Activated T-helper 1 cell treated with anti-CD3 and anti-CD28 coated beads, Interleukin-2, amount 50 U/mL, for 16 hours (primary cell): Measurements from ENCODE around the gene MYH13.

Source experiments
- DNase-seq, 2 donors: peaks; one replicate each; pipeline ENCODE4 v3.0.0-alpha.2; 2020; ENCODE audit warnings: low read depth in 1 of 2, low spot score in 1 of 2

The MYH13 gene

DNA sequence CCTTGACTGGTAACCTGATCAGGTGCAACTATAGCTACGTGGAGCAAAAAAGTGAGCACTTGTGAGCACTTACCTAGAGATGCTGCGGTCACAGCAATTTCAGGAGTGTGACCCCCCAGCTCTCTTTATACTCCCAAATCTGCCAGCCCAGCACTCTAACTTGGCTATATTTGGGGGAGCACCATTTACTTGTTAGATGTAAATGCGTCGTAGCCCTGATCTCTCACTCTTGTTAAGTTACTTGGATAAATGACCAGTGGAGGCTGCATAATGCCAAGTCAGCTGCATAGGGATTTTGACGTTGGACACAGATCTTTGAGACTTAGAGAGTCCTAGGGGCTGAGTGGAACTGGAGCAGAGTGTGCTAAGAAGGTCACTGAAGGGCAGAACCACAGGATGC, at the start of gene MYH13:
Gene MYH13 (minus strand): TSS at position 101 of the 400 bp plus-strand sequence. CDS start 8,476 bp downstream, outside the sequence.
- DNase-seq: no peak

GRCh38 chr17:10421900-10422542, 49.2 kb upstream of the MYH13 start, which contains the start of gene MYH8:
MYH8 (minus strand) TSS chr17:10421950; CDS start chr17:10420227, 1,723 bp downstream.
- DNase-seq: no peak

DNA sequence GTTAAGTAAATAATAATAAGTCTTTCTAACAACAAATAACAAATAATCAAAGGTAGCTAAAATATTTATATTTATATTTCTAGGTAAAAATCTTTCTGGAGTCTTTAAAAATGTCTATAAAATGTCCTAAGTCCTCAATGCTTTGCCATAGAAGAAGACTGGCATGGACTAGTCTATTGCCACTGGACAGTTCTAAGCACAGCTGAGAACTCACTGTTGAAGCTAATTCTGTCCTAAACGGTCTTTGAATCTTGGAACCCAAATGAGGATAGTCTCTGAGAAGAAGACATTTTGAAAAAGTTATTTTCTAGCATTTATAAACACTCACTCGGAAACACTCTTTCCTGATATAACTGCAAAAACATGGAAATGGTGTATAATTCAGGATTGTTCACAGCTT, 48.4 kb upstream of the MYH13 start:
- DNase-seq: no peak

GRCh38 chr17:10420811-10421210, 48.0 kb upstream of the MYH13 start:
- DNase-seq: no peak

DNA sequence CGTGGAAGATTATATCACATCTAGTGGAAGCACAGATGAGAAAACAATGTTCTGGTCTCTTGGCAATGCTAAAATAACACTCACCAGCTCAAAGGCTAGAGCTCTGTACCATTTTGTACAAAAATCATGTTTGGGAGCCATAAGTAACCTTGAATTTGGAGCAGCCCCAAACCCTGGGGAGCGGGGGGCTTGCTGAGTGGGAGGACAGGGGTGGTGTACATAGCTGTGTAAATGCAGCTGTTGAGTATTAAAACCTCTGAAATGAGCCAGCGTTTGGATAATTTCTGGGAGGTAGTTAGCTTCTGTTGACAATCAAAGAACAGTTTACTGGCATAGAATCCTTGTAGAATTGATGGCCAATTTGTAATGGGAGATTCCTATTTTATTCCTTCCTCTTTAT, 44.6 kb upstream of the MYH13 start:
- no peak for DNase-seq

GRCh38 chr17:10415161-10415560, 42.4 kb upstream of the MYH13 start:
- no peak for DNase-seq

DNA sequence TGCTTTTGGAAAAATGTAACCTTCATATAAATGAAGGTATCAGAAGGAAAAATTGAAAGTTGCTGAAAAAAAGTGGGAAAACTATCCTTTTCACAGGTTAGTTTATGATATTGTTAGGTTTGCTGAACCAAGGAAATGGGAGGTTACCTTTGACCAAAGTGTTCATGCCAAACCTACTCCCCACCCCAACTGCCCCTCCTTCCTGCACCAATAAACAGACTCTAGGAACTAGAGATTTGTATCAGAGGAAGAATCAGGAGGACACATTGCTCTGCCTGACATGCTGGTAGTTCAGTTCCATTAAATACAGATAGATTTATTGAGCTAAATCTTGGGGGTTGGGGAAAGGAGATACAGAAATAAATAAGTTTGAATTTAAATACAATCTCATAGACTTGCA, 30.8 kb upstream of the MYH13 start:
- no peak for DNase-seq

DNA sequence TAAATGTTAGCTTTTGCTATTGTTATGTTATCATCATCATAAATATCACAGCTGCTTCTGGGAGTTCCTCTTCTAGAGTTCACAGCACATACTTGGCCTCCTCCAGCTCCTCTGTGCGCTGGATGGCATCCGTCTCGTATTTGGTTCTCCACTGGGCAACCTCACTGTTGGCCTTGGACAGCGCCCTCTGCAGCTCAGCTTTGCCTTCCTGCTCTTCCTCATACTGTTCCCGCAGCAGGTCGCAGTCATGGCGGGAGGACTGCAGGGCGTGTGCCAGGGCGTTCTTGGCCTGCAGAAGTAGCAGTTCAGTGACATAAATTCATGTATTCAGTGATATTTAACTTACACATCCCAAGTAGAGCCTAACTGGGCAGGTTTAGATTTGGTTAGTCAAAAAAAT, 25.5 kb upstream of the MYH13 start:
- DNase-seq: no peak

DNA sequence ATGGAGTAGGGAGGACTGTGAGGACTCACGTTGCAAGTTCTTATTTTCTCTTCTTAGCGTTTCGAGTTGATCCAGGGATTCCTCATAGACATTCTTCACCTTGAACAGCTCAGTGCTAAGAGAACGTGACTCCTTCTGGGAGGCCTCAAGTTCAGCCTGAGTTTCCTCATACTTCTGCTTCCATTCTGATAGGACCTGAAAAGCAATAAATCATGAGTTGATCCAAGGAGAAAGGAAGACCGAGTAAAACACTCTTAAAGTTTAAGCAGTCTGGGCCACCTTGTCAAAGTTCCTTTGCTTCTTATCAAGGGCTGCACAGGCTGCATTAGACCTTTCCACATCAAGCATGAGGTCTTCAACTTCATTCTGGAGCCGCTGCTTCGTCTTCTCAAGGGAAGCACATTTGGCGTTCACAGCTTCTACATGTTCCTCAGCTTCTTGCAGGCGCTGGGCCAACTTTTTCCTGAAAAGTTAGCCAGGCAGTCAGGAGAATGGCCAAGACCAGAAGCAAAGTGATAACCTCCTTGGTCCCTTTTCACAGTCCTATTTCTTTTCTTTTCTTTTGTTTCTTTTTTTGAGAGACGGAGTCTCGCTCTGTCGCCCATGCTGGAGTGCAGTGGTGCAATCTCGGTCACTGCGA, 23.8 kb upstream of the MYH13 start:
- DNase-seq: no peak

GRCh38 chr17:10394201-10394887, 21.5 kb upstream of the MYH13 start:
- DNase-seq: no peak

GRCh38 chr17:10392880-10393279, 20.1 kb upstream of the MYH13 start:
- DNase-seq: no peak

GRCh38 chr17:10385871-10386270, 13.1 kb upstream of the MYH13 start:
- DNase-seq: no peak

GRCh38 chr17:10384175-10384574, 11.4 kb upstream of the MYH13 start:
- no peak for DNase-seq

- DNase-seq: no peak
Observed at GRCh38 chr17:10380631-10381408, 8.0 kb upstream of the MYH13 start.

DNA sequence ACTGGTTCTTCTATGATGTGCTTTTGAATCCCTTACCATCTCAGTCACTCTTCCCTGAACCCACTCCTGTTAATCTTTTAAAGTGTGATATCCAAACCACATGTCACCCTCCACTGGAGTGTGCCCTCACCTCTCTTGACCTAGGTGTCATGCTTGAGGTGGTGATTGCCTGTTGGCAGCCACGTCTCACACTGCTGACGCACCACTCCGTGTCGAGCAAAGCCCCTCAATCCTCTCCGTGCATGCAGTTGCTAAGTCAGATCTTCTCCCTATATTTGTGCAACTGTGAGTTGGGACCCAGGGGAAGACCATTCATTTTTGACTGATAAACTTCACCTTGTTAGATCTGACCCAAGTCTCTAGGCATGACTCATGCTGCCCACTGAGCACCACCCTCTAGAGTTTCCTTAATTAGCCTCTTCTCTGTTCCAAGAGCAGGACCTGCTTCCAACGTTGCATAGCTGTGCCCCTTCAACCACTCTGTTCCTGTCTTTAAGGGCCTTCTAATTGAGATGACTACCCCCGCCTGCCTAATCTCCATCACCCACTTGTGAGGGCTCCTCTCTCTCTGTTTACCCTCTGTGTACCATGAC, 2.7 kb downstream of the MYH13 start:
- no peak for DNase-seq

DNA sequence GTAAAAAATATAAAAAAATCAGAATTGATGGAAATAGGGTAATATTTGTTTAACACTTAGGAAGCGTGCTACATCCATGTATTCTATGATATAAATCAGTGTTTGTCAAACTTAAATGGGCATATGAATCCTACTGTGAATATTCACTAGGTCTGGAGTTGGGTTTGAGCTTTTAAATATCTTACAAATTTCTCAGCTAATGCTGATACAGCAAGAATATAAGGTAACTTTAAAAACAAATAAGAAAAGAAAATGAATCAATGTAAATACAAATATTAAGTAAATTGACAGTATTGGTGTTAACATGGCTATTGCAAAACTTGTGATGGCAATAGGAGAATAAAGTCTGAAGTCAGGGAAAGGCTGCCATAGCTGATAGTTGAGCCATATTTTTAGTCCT, 3.6 kb downstream of the MYH13 start:
- no peak for DNase-seq

- no peak for DNase-seq
Observed at GRCh38 chr17:10368561-10368960, 4.2 kb downstream of the MYH13 start.

DNA sequence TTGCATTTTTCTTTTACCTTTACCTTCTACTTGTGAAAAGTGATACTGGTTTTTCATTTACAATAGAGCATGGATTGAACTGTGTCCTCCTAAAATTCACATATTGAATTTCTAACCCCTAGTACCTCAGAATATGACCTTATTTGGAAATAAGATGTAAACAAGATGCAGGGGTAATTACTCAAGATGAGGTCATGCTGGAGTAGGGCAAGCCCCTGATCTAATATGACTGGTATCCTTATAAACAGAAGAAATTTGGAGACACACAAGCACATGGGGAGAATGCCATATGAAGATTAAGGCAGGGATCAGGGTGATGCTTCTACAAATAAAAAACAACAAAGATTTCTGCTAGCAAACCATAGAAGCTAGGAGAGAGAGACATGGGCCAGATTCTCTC, 12.2 kb downstream of the MYH13 start:
- DNase-seq: no peak

GRCh38 chr17:10357768-10358167, 15.0 kb downstream of the MYH13 start:
- DNase-seq: no peak

- DNase-seq: no peak
Observed at GRCh38 chr17:10354651-10355050, 18.2 kb downstream of the MYH13 start.

GRCh38 chr17:10352893-10353292, 19.9 kb downstream of the MYH13 start:
- no peak for DNase-seq
